Hematopoietic multipotent progenitor cell (in vitro differentiated cells): ENCODE data around the gene SLC7A5. TPM values are rescaled to one million over a fixed set of nuclear protein-coding genes. Genes with fewer than 3 reads are reported as not detected.
"Not testable (repeated sequence)": the region's sequence is repeated elsewhere in the genome, so short reads cannot be mapped to it uniquely, and the experiment has no call there.

Experiments used
- DNase-seq, 3 donors: peaks; one replicate each; pipeline ENCODE4 v3.0.0-alpha.2; 2011 to 2015; ENCODE audit warnings: low read depth in 2 of 3, low spot score in 2 of 3
- total RNA-seq: library from RNA; depleted of rRNA; stranded (reverse); fragments of >200 nt; gene quantifications from one replicate; pipeline ENCODE4 v1.2.3, GENCODE V29; 2012

SLC7A5 gene
- total RNA-seq, 1 donor, result 24.8 TPM

GRCh38 chr16:87835882-87836331, 33.4 kb downstream of the SLC7A5 start:
- no peak for DNase-seq

- DNase-seq, result no peak
Observed at GRCh38 chr16:87834668-87835473, 34.4 kb downstream of the SLC7A5 start.

GRCh38 chr16:87834005-87834667, 35.2 kb downstream of the SLC7A5 start:
- no peak for DNase-seq

- DNase-seq, result no peak
Observed at GRCh38 chr16:87833548-87833947, 35.8 kb downstream of the SLC7A5 start.

GRCh38 chr16:87832741-87833502, 36.4 kb downstream of the SLC7A5 start:
- DNase-seq, result no peak

GRCh38 chr16:87832137-87832527, 37.2 kb downstream of the SLC7A5 start:
- DNase-seq, result no peak

GRCh38 chr16:87831421-87832136, 37.7 kb downstream of the SLC7A5 start:
- DNase-seq, result no peak

- DNase-seq, result no peak
Observed at GRCh38 chr16:87830673-87831420, 38.5 kb downstream of the SLC7A5 start.

- no peak for DNase-seq
Observed at GRCh38 chr16:87829988-87830672, 39.2 kb downstream of the SLC7A5 start.

GRCh38 chr16:87829622-87829980, 39.7 kb downstream of the SLC7A5 start:
- DNase-seq, result no peak

GRCh38 chr16:87828907-87829621, 40.2 kb downstream of the SLC7A5 start:
- no peak for DNase-seq

- no peak for DNase-seq
Observed at GRCh38 chr16:87828071-87828906, 41.0 kb downstream of the SLC7A5 start.

- not testable (repeated sequence) for DNase-seq
Observed at GRCh38 chr16:87827588-87827915, 41.8 kb downstream of the SLC7A5 start.

- DNase-seq, result no peak
Observed at GRCh38 chr16:87826798-87827587, 42.3 kb downstream of the SLC7A5 start.

- DNase-seq, result not testable (repeated sequence)
Observed at GRCh38 chr16:87826407-87826797, 42.9 kb downstream of the SLC7A5 start.

GRCh38 chr16:87825842-87826120, 43.5 kb downstream of the SLC7A5 start:
- DNase-seq, result not testable (repeated sequence)

GRCh38 chr16:87824991-87825841, 44.1 kb downstream of the SLC7A5 start:
- no peak for DNase-seq
